NOMO-1 (cell line): Measurements from ENCODE around the gene SPANXA1.
"Not testable (repeated sequence)": the region's sequence is repeated elsewhere in the genome, so short reads cannot be mapped to it uniquely, and the experiment has no call there.

ENCODE experiments used
- DNase-seq, 2 experiments: peaks; one replicate each; lab custom pipeline; 2025; ENCODE audit not compliant: unreplicated experiment in 2 of 2; lab: John Stamatoyannopoulos, UW

SPANXA1 gene

DNA sequence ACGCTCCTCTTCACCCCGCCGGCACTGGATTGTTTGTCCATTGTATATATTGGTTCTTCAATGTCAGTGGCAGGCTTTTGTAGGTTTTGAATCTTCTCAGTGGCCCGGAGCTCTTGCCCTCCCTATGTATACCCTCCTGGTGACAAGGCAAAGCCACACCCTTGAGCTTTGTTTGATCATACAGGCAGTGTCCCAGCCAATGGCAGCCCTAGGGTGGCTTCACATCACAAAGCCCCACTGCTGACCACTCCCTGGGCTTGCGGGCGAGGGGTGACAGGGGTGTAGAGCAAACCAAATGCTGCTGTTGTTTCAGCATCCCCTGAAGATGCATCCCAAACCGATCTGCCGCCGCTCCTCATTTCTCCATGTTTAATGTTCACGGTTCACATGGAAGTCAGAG is at the start of gene SPANXA1:
Gene SPANXA1, minus strand, starts transcription at position 101 of the 400 bp plus-strand sequence. Its CDS starts 60 bp downstream, at position 41.
- DNase-seq = not testable (repeated sequence)

DNA sequence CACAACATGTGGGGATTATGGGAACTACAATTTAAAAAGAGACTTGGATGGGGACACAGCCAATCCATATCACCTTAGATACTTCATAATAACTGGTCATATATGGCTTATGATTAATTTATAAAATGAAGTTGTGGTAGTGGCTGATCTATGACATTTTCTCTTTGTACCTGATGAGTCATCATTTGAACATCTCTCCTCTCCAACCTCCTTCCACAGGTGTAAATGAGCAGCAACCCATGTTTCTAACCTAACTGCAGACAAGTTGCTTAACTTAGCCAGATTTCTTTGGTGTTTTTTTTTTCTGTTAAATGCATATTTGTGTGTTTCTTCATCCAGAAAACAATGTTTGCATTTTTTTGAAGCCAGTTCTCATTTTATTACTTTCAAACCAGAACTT is 47.6 kb upstream of the SPANXA1 start:
- DNase-seq = no peak

DNA sequence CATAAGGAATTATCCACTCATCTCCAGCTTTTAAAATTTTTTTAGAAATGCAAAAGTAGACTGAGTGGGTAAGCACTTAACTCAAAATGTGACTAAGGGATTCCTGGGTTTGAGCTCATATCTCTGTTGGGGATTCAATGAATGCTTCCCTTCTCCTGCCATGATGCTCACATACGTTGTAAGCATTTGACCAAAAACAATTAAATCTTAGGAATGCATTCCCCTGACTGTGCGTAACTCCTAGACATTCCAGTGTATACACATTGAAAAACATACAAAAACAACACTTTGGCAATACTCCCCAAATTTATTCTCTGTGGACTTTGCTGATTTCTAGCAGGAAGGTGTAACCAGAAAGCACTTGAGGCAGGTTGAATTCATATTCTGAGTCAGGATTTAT is 34.8 kb upstream of the SPANXA1 start:
- no peak for DNase-seq

DNA sequence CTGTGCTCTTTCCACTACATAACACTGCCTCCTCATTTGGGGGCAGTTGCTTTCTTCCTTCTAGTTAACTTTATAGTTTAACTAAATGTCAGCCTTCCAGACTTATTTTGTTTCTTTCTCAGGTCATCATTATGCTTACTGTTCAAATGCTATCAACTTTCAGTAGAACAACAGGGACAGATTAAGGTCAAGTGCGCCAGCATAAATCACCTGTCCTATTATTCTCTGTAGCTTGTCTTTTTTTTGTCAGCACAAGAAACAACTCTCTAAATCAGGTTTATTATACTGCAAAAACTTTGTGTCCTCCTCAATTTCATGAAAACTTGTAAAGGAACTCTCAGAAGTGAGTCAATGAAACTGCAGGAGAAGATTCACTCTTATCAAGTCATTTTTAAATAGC is 24.6 kb upstream of the SPANXA1 start:
- DNase-seq = no peak

DNA sequence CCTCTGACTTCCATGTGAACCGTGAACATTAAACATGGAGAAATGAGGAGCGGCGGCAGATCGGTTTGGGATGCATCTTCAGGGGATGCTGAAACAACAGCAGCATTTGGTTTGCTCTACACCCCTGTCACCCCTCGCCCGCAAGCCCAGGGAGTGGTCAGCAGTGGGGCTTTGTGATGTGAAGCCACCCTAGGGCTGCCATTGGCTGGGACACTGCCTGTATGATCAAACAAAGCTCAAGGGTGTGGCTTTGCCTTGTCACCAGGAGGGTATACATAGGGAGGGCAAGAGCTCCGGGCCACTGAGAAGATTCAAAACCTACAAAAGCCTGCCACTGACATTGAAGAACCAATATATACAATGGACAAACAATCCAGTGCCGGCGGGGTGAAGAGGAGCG is 4.9 kb upstream of the SPANXA1 start, which contains the start of gene SPANXA2:
Gene SPANXA2, plus strand, starts transcription at position 301 of the 400 bp plus-strand sequence. Its CDS starts 60 bp downstream, at position 361.
- DNase-seq = not testable (repeated sequence)

DNA sequence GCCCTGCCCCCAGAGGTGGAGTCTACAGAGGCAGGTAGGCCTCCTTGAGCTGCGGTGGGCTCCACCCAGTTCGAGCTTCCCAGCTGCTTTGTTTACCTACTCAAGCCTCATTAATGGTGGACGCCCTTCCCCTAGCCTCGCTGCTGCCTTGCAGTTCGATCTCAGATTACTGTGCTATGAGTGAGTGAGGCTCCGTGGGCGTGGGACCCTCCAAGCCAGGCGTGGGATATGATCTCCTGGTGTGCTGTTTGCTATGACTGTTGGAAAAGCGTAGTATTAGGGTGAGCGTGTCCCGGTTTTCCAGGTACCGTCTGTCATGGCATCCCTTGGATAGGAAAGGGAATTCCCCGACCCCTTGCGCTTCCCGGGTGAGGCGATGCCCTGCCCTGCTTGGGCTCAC is 42.0 kb downstream of the SPANXA1 start:
- not testable (repeated sequence) for DNase-seq
